ENCODE data around the gene HES1. TPM values are rescaled to one million over a fixed set of nuclear protein-coding genes. Genes with fewer than 3 reads are reported as not detected.

HES1 gene
- total and polyA plus RNA-seq, 2 donors = 13.3 to 19.7 TPM

GRCh38 chr3:194109192-194109863, 26.6 kb upstream of the HES1 start:
- no peak overlapping the region for H3K4me3 ChIP-seq (ENCODE audit: low read length in 2 of 2)

GRCh38 chr3:194110483-194110882, 25.5 kb upstream of the HES1 start:
- Histone ChIP-seq H3K4me1 (ENCODE audit: control insufficient read depth in 2 of 2, insufficient read depth in 2 of 2, low read length in 2 of 2) (no peaks in the 10 kb centered on the region), H3K27me3 (ENCODE audit: control insufficient read depth in 2 of 2, insufficient read depth in 1 of 2, low read length in 1 of 2) (no peaks in the 10 kb centered on the region), H3K4me3 (ENCODE audit: low read length in 2 of 2) (no peak overlapping the region), H3K9me3 (ENCODE audit: control insufficient read depth in 2 of 2, insufficient read depth in 1 of 2, low read length in 1 of 2) (no peaks in the 10 kb centered on the region), H3K36me3 (ENCODE audit: control insufficient read depth in 2 of 2, insufficient read depth in 2 of 2, low read length in 1 of 2) (no peaks in the 10 kb centered on the region), H3K27ac (ENCODE audit: low read depth in 1 of 2, low read length in 1 of 2) (no peak overlapping the region)
- WGBS = 96% methylated on average over 8 of the region's 9 CpGs
- no peak for DNase-seq (ENCODE audit: low read depth in 6 of 9, low spot score in 9 of 9)

More at GRCh38 chr3:194109192-194109863, 26.6 kb upstream of the HES1 start:
- no peak for DNase-seq (ENCODE audit: low read depth in 6 of 9, low spot score in 9 of 9)
- Histone ChIP-seq H3K36me3 (ENCODE audit: control insufficient read depth in 2 of 2, insufficient read depth in 2 of 2, low read length in 1 of 2) (no peaks in the 10 kb centered on the region), H3K27ac (ENCODE audit: low read depth in 1 of 2, low read length in 1 of 2) (no peak overlapping the region), H3K9me3 (ENCODE audit: control insufficient read depth in 2 of 2, insufficient read depth in 1 of 2, low read length in 1 of 2) (no peaks in the 10 kb centered on the region), H3K4me1 (ENCODE audit: control insufficient read depth in 2 of 2, insufficient read depth in 2 of 2, low read length in 2 of 2) (peaks cover 0 to 3% of the 10 kb centered on the region in 2 donors), H3K27me3 (ENCODE audit: control insufficient read depth in 2 of 2, insufficient read depth in 1 of 2, low read length in 1 of 2) (no peaks in the 10 kb centered on the region)
- 90% methylated on average over 3 of the region's 3 CpGs for WGBS

- Histone ChIP-seq H3K27ac (ENCODE audit: low read depth in 1 of 2, low read length in 1 of 2) (no peak overlapping the region), H3K9me3 (ENCODE audit: control insufficient read depth in 2 of 2, insufficient read depth in 1 of 2, low read length in 1 of 2) (no peaks in the 10 kb centered on the region), H3K27me3 (ENCODE audit: control insufficient read depth in 2 of 2, insufficient read depth in 1 of 2, low read length in 1 of 2) (no peaks in the 10 kb centered on the region), H3K36me3 (ENCODE audit: control insufficient read depth in 2 of 2, insufficient read depth in 2 of 2, low read length in 1 of 2) (no peaks in the 10 kb centered on the region), H3K4me1 (ENCODE audit: control insufficient read depth in 2 of 2, insufficient read depth in 2 of 2, low read length in 2 of 2) (no peaks in the 10 kb centered on the region), H3K4me3 (ENCODE audit: low read length in 2 of 2) (no peak overlapping the region)
- over 99% methylated on average over 4 of the region's 4 CpGs for WGBS
- DNase-seq (ENCODE audit: low read depth in 6 of 9, low spot score in 9 of 9) = no peak
Measured at GRCh38 chr3:194111336-194111735, 24.6 kb upstream of the HES1 start.

- H3K27ac ChIP-seq (ENCODE audit: low read depth in 1 of 2, low read length in 1 of 2) = no peak overlapping the region
- DNase-seq (ENCODE audit: low read depth in 6 of 9, low spot score in 9 of 9) = no peak
- H3K4me1 ChIP-seq (ENCODE audit: control insufficient read depth in 2 of 2, insufficient read depth in 2 of 2, low read length in 2 of 2) = no peaks in the 10 kb centered on the region
- no peaks in the 10 kb centered on the region for H3K9me3 ChIP-seq (ENCODE audit: control insufficient read depth in 2 of 2, insufficient read depth in 1 of 2, low read length in 1 of 2)
- H3K36me3 ChIP-seq (ENCODE audit: control insufficient read depth in 2 of 2, insufficient read depth in 2 of 2, low read length in 1 of 2) = no peaks in the 10 kb centered on the region
- H3K4me3 ChIP-seq (ENCODE audit: low read length in 2 of 2) = no peak overlapping the region
- 90% methylated on average over 9 of the region's 9 CpGs for WGBS
- H3K27me3 ChIP-seq (ENCODE audit: control insufficient read depth in 2 of 2, insufficient read depth in 1 of 2, low read length in 1 of 2) = no peaks in the 10 kb centered on the region
Measured at GRCh38 chr3:194112120-194113106, 23.5 kb upstream of the HES1 start.

GRCh38 chr3:194114123-194114522, 21.8 kb upstream of the HES1 start:
- H3K36me3 ChIP-seq (ENCODE audit: control insufficient read depth in 2 of 2, insufficient read depth in 2 of 2, low read length in 1 of 2) = no peaks in the 10 kb centered on the region
- H3K4me3 ChIP-seq (ENCODE audit: low read length in 2 of 2) = no peak overlapping the region
- no peak for DNase-seq (ENCODE audit: low read depth in 6 of 9, low spot score in 9 of 9)
- no peaks in the 10 kb centered on the region for H3K27me3 ChIP-seq (ENCODE audit: control insufficient read depth in 2 of 2, insufficient read depth in 1 of 2, low read length in 1 of 2)
- no peak overlapping the region for H3K27ac ChIP-seq (ENCODE audit: low read depth in 1 of 2, low read length in 1 of 2)
- H3K9me3 ChIP-seq (ENCODE audit: control insufficient read depth in 2 of 2, insufficient read depth in 1 of 2, low read length in 1 of 2) = no peaks in the 10 kb centered on the region
- 97% methylated on average over 7 of the region's 7 CpGs for WGBS
- no peaks in the 10 kb centered on the region for H3K4me1 ChIP-seq (ENCODE audit: control insufficient read depth in 2 of 2, insufficient read depth in 2 of 2, low read length in 2 of 2)

- Histone ChIP-seq H3K9me3 (ENCODE audit: control insufficient read depth in 2 of 2, insufficient read depth in 1 of 2, low read length in 1 of 2) (no peaks in the 10 kb centered on the region), H3K27ac (ENCODE audit: low read depth in 1 of 2, low read length in 1 of 2) (no peak overlapping the region), H3K27me3 (ENCODE audit: control insufficient read depth in 2 of 2, insufficient read depth in 1 of 2, low read length in 1 of 2) (no peaks in the 10 kb centered on the region), H3K4me1 (ENCODE audit: control insufficient read depth in 2 of 2, insufficient read depth in 2 of 2, low read length in 2 of 2) (peaks cover 0 to 5% of the 10 kb centered on the region in 2 donors), H3K36me3 (ENCODE audit: control insufficient read depth in 2 of 2, insufficient read depth in 2 of 2, low read length in 1 of 2) (no peaks in the 10 kb centered on the region), H3K4me3 (ENCODE audit: low read length in 2 of 2) (no peak overlapping the region)
- WGBS = 90% methylated on average over 12 of the region's 12 CpGs
- no peak for DNase-seq (ENCODE audit: low read depth in 6 of 9, low spot score in 9 of 9)
Measured at GRCh38 chr3:194117104-194117845, 18.7 kb upstream of the HES1 start.

- Histone ChIP-seq H3K4me3 (ENCODE audit: low read length in 2 of 2) (no peak overlapping the region), H3K4me1 (ENCODE audit: control insufficient read depth in 2 of 2, insufficient read depth in 2 of 2, low read length in 2 of 2) (peaks cover 0 to 5% of the 10 kb centered on the region in 2 donors), H3K36me3 (ENCODE audit: control insufficient read depth in 2 of 2, insufficient read depth in 2 of 2, low read length in 1 of 2) (no peaks in the 10 kb centered on the region), H3K27ac (ENCODE audit: low read depth in 1 of 2, low read length in 1 of 2) (no peak overlapping the region), H3K27me3 (ENCODE audit: control insufficient read depth in 2 of 2, insufficient read depth in 1 of 2, low read length in 1 of 2) (no peaks in the 10 kb centered on the region), H3K9me3 (ENCODE audit: control insufficient read depth in 2 of 2, insufficient read depth in 1 of 2, low read length in 1 of 2) (no peaks in the 10 kb centered on the region)
- DNase-seq (ENCODE audit: low read depth in 6 of 9, low spot score in 9 of 9) = no peak
- WGBS = 91% methylated on average over 7 of the region's 7 CpGs
Measured at GRCh38 chr3:194118920-194119319, 17.0 kb upstream of the HES1 start.

GRCh38 chr3:194119831-194120590, 15.9 kb upstream of the HES1 start:
- Histone ChIP-seq H3K27me3 (ENCODE audit: control insufficient read depth in 2 of 2, insufficient read depth in 1 of 2, low read length in 1 of 2) (no peaks in the 10 kb centered on the region), H3K36me3 (ENCODE audit: control insufficient read depth in 2 of 2, insufficient read depth in 2 of 2, low read length in 1 of 2) (no peaks in the 10 kb centered on the region), H3K4me1 (ENCODE audit: control insufficient read depth in 2 of 2, insufficient read depth in 2 of 2, low read length in 2 of 2) (peaks cover 0 to 5% of the 10 kb centered on the region in 2 donors), H3K9me3 (ENCODE audit: control insufficient read depth in 2 of 2, insufficient read depth in 1 of 2, low read length in 1 of 2) (no peaks in the 10 kb centered on the region), H3K4me3 (ENCODE audit: low read length in 2 of 2) (no peak overlapping the region), H3K27ac (ENCODE audit: low read depth in 1 of 2, low read length in 1 of 2) (no peak overlapping the region)
- no peak for DNase-seq (ENCODE audit: low read depth in 6 of 9, low spot score in 9 of 9)
- WGBS = 90% methylated on average over 6 of the region's 6 CpGs
